Psoas muscle (tissue), 8 donors: ENCODE measurements around the gene ROBO1. TPM values are rescaled to one million over a fixed set of nuclear protein-coding genes. Genes with fewer than 3 reads are reported as not detected.

Experiments used
- ATAC-seq, 4 donors: fragments of 200-7000 bp; cut with Tn5 transposase; one replicate each; pipeline ENCODE4 v1.9.1; 2020; ENCODE audit warnings: moderate library complexity in 3 of 4, mild to moderate bottlenecking in 2 of 4
- DNase-seq, 2 donors: peaks; one replicate each; pipeline ENCODE4 v3.0.0-alpha.2; 2020
- H3K27ac ChIP-seq: fragments of 200-600 bp; one replicate; pipeline ENCODE4 v1.8.0; 2022
- H3K27me3 ChIP-seq, 3 donors: fragments of 200-600 bp in 1 of 3; one replicate each; pipeline versions ENCODE4 v1.6.1 to v1.8.0; 2013 to 2022; ENCODE audit warnings: low read length in 2 of 3, mild to moderate bottlenecking in 2 of 3, moderate library complexity in 1 of 3; ENCODE audit not compliant: insufficient read depth in 3 of 3
- H3K36me3 ChIP-seq, 2 donors: fragments of 200-600 bp in 1 of 2; one replicate each; pipeline versions ENCODE4 v1.6.1 to v1.8.0; 2013 to 2022; ENCODE audit warnings: low read depth in 1 of 2, mild to moderate bottlenecking in 1 of 2, moderate library complexity in 1 of 2; ENCODE audit not compliant: insufficient read depth in 1 of 2
- H3K4me1 ChIP-seq: fragments of 200-600 bp; one replicate; pipeline ENCODE4 v1.8.0; 2022
- H3K4me3 ChIP-seq: fragments of 200-600 bp; one replicate; pipeline ENCODE4 v1.8.0; 2022; ENCODE audit warnings: mild to moderate bottlenecking
- H3K9me3 ChIP-seq: fragments of 200-600 bp; one replicate; pipeline ENCODE4 v1.8.0; 2022
- WGBS, 3 donors: extraction: QIAGEN DNeasy Blood & Tissue Kit; methylation state at CpG; one replicate each; pipeline versions ENCODE4 v1.1.6 to v1.1.7; 2013; 5-methylcytosine and 5-hydroxymethylcytosine counted together
- intact Hi-C, 2 donors: fragments of 100-400 bp; cut with DNase I; formaldehyde crosslinking; loops; one replicate each; pipeline versions ENCODE4 v1.11.0 to v1.14.2; 2022
- polyA plus RNA-seq, 3 donors: library from polyadenylated mRNA; stranded (reverse); fragments of 200-250 nt; gene quantifications; one replicate each; pipeline ENCODE4 v1.2.3, GENCODE V29; 2013
- total RNA-seq, 4 donors: library from RNA; stranded (reverse); fragmentation: NEBNext Ultra II Directional in 2 of 4; extraction: Animal tissue kit (Norgen Biotek cat#: 25700) in 2 of 4; gene quantifications; one replicate each; pipeline versions ENCODE4 v1.2.1 to v1.2.4, GENCODE V29; 2021 to 2023
- TF ChIP-seq, protein P1 (sequence below): fragments of 200-600 bp; IDR thresholded peaks from one replicate; pipeline ENCODE4 v1.8.0; 2022; ENCODE audit warnings: antibody characterized with exemption
- donor health status: healthy with polysubstance abuse.
- donor health status: DM: no; HTN: no; CAD: no; lungs with moderate emphysema.
- donor health status: Bipolar disorder and iron deficiency.
- donor health status: healthy.
- donor health status: DM: yes; HTN: yes; CAD: no.
- donor health status: DM: no; HTN: no; CAD: no.
- donor health status: DM: no; HTN: no; CAD: no.
- donor health status: DM: yes; HTN: yes; CAD: no.

The ROBO1 gene
- total and polyA plus RNA-seq, 7 donors: 0.52 to 14.0 (median 4.9) TPM

DNA sequence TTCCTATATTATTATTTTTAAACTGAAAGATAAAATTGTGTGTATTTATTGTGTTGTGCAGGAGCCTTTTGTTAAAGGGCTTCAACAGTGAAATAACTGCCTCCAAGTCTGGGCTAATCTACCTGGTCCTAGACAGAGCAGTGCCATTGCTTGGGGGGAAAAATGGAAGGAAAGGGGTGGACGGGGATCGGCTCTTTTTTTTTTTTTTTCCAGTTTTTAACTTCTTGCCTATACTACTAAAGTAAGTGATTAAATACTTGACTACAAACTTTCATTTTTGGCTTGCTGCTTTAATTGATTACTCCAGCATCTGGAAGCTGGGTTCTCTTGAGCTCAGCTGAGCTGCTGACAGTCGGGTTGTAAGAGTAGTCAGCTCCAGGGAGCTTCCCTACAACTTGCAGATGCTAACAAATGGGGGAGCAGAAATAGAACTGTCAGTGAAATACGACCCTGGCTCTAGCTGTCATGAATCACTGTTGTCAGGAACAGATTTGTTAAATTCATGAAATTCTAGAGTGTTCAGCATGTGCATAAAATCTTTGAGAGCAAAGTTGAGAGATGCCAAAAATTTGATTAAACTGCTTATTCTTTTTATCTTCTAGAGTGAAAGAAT is 276.7 kb downstream of the ROBO1 start:
- H3K27ac ChIP-seq: no peak overlapping the region
- H3K36me3 ChIP-seq: no peaks in the 10 kb centered on the region
- no peaks in the 10 kb centered on the region for H3K27me3 ChIP-seq
- peak in 2 of 4 donors; percentile 55 to 58 for ATAC-seq
- peaks cover 3% of the 10 kb centered on the region for H3K4me1 ChIP-seq
- H3K9me3 ChIP-seq: no peaks in the 10 kb centered on the region
- no peak overlapping the region for H3K4me3 ChIP-seq
- 25 to 34% (median 29%) methylated on average over 4 of the region's 4 CpGs for WGBS, 3 donors
- TF ChIP-seq, protein P1, sequence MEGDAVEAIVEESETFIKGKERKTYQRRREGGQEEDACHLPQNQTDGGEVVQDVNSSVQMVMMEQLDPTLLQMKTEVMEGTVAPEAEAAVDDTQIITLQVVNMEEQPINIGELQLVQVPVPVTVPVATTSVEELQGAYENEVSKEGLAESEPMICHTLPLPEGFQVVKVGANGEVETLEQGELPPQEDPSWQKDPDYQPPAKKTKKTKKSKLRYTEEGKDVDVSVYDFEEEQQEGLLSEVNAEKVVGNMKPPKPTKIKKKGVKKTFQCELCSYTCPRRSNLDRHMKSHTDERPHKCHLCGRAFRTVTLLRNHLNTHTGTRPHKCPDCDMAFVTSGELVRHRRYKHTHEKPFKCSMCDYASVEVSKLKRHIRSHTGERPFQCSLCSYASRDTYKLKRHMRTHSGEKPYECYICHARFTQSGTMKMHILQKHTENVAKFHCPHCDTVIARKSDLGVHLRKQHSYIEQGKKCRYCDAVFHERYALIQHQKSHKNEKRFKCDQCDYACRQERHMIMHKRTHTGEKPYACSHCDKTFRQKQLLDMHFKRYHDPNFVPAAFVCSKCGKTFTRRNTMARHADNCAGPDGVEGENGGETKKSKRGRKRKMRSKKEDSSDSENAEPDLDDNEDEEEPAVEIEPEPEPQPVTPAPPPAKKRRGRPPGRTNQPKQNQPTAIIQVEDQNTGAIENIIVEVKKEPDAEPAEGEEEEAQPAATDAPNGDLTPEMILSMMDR: no peak
- intact Hi-C loops: loop anchor here (2.0 to 10.0 kb wide), 2 partner anchors 18 to 406 kb away; no protein-coding TSS in a partner anchor
- no peak for DNase-seq

DNA sequence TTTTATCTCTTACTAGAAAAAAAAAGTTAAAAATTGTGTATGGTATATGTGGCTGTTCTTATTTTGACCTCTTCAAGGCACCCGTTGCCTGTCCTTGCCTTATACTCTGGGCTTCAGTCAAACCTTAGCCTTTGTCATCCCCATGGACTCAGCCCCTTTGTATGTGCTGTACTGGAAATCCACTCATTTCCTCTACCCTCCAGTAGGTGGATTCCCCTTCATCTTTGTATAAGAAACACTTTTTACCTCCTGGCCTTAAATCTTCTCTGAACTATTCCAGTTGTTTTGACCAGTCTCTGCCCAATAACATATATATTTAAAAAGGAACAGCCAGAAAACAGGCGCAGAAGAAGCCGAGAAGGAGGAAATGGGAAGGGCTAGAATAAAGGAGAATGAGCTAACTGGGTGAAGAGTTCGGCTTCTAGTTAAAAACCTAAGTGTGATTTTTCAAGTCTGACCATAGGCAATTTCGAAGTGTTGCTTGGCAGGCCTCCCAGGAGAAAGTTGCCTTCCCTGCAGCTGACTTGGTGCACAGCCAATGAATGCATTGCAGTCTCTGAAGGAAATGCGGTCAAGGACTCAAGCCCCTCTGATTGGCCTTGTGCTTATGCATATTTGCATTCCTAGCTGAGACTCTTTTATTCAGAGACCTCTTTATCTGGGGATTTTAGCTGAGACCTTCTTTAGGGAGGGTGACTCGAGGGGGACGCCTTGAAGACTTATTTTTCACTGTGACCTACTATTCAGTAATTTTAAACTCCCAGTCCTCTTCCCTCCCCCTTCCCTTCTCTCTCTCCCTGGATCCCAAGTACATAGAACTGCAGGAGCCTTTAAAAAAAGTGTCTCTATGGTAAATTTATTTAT is 277.4 kb downstream of the ROBO1 start:
- Histone ChIP-seq H3K27ac (no peak overlapping the region), H3K9me3 (no peaks in the 10 kb centered on the region), H3K36me3 (no peaks in the 10 kb centered on the region), H3K4me3 (no peak overlapping the region), H3K4me1 (peaks cover 3% of the 10 kb centered on the region), H3K27me3 (no peaks in the 10 kb centered on the region)
- DNase-seq (peak; percentile 30 to 66), ATAC-seq (peak in 1 of 4 donors; percentile 55)
- intact Hi-C loops: loop anchor here (2.0 to 10.0 kb wide), 2 partner anchors 18 to 406 kb away; no protein-coding TSS in a partner anchor
- 34 to 38% (median 35%) methylated on average over 8 of the region's 8 CpGs for WGBS, 3 donors
- TF ChIP-seq, protein P1: no peak

DNA sequence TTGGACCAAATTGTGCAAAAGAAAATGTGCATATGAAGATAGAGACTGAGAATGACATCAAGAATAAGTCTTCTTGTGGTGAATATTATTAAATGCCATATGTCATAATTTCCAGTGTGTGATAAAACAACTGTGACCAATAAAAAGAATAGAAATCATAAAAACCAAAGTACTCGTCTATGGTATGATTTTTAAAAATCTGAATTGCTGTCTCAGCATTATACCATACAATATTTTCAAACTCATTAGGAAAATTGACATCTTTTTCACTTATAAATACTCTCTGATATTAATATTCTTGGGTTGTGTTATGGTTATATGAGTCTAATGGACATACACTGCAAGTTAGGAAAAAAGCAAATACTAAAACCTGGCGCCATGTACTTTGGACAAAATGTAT is 279.4 kb downstream of the ROBO1 start:
- Histone ChIP-seq H3K4me1 (peaks cover 3% of the 10 kb centered on the region), H3K27me3 (no peaks in the 10 kb centered on the region), H3K27ac (no peak overlapping the region), H3K36me3 (no peaks in the 10 kb centered on the region), H3K9me3 (no peaks in the 10 kb centered on the region), H3K4me3 (no peak overlapping the region)
- intact Hi-C loops: no loop called here
- ATAC-seq: no peak
- 92 to 93% (median 93%) methylated on average over 2 of the region's 2 CpGs for WGBS, 3 donors
- TF ChIP-seq, protein P1: no peak
- DNase-seq: no peak

DNA sequence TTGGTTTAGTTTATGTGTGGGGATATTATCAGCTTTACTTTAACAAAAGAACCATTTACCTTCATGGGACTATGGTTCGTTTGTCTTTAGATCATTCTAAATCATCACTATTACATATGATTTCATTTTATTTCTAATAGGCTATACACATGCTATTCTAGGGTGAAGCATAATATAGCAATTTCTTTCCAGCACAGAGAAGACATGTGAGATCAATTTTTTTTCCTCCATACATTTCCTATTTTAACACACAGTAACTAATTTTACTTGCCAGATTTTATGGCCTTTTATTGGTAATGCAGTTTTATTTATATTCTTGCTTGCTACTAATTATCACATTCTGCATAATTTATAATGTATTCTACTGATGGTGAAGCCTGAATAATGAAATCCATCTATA is 287.1 kb downstream of the ROBO1 start:
- no peaks in the 10 kb centered on the region for H3K27me3 ChIP-seq
- no peak for ATAC-seq
- no peak overlapping the region for H3K4me3 ChIP-seq
- DNase-seq: no peak
- H3K9me3 ChIP-seq: no peaks in the 10 kb centered on the region
- no peaks in the 10 kb centered on the region for H3K4me1 ChIP-seq
- intact Hi-C loops: no loop called here
- no peaks in the 10 kb centered on the region for H3K36me3 ChIP-seq
- TF ChIP-seq, protein P1: no peak
- no peak overlapping the region for H3K27ac ChIP-seq
- WGBS, 3 donors: 58 to 71% (median 60%) methylated on average over 1 of the region's 1 CpG
